ENCODE measurements around the gene CST9.
"Not testable (repeated sequence)": the region's sequence is repeated elsewhere in the genome, so short reads cannot be mapped to it uniquely, and the experiment has no call there.

CST9 gene

GRCh38 chr20:23620670-23621386, 15.1 kb upstream of the CST9 start:
- H3K27ac ChIP-seq (ENCODE audit: low read length); H3K4me3 ChIP-seq (ENCODE audit: low read length); H3K4me2 ChIP-seq (ENCODE audit: low read length); H3K79me2 ChIP-seq (ENCODE audit: low read length); H3K9me3 ChIP-seq (ENCODE audit: insufficient read depth, low read length); H3K9ac ChIP-seq (ENCODE audit: low read length); H4K20me1 ChIP-seq (ENCODE audit: insufficient read depth, low read length); H2AFZ ChIP-seq (ENCODE audit: low read depth, low read length); H3K36me3 ChIP-seq (replicated peaks; ENCODE audit: low read depth, low read length); H3K27me3 ChIP-seq (ENCODE audit: low read depth, low read length): not testable (repeated sequence)
- peaks cover 41% of the 10 kb centered on the region for H3K4me1 ChIP-seq (ENCODE audit: low read length)

DNA sequence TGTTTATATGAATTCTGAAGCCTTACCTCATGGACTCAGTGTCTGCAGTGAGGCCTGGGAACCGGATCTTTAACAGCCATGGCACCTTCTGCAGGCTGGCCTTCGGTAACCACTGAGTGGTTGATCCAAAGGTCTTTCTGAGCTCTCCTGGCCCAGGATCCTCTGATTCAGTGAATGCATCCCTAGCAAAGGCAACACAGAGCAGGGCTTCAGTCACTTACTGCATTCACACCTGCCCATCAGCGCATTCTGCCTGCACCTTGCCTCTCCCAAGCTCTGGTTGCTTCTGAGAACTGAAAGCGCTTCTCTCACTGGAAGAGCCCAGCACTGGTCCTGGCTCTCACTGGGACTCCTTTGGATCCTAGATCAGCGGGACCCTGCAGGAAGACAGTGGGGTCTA, 8.4 kb upstream of the CST9 start:
- Histone ChIP-seq H3K79me2 (ENCODE audit: low read length) (no peaks in the 10 kb centered on the region), H3K27ac (ENCODE audit: low read length) (no peak overlapping the region), H2AFZ (ENCODE audit: low read depth, low read length) (no peak overlapping the region), H4K20me1 (ENCODE audit: insufficient read depth, low read length) (no peaks in the 10 kb centered on the region), H3K4me3 (ENCODE audit: low read length) (no peak overlapping the region), H3K9me3 (ENCODE audit: insufficient read depth, low read length) (no peaks in the 10 kb centered on the region), H3K9ac (ENCODE audit: low read length) (no peak overlapping the region), H3K27me3 (ENCODE audit: low read depth, low read length) (peaks cover 3% of the 10 kb centered on the region; the same call in 1 of the 2 replicates), H3K4me1 (ENCODE audit: low read length) (peaks cover 6% of the 10 kb centered on the region), H3K36me3 (replicated peaks; ENCODE audit: low read depth, low read length) (no peaks in the 10 kb centered on the region), H3K4me2 (ENCODE audit: low read length) (no peak overlapping the region)
- TF ChIP-seq EZH2phosphoT487 (IDR thresholded peaks at IDR 0.05; ENCODE audit: low read depth), result no peak
- no peak for TF ChIP-seq CTCF (IDR thresholded peaks at IDR 0.05; ENCODE audit: low read depth, low read length)

DNA sequence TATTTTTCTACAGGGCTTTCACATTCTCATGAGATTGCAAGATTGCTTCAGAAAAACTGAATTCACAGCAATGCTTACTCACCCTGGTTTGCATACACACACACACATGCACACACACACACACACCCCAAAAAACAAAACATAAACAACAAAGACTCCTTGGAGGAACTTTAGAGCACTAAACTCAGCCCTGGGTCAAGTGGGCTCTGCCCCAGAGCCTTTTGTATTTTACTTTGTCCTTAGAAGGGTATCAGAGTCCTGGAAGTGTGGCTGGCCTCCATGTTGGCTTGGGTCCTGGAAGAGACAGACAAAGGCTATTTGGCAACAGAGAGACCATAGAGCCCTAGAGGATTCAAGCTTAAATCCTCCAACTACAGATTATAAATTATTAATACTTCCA, 8.0 kb upstream of the CST9 start:
- Histone ChIP-seq H3K4me1 (ENCODE audit: low read length) (peaks cover 6% of the 10 kb centered on the region), H3K9ac (ENCODE audit: low read length) (no peak overlapping the region), H3K79me2 (ENCODE audit: low read length) (no peaks in the 10 kb centered on the region), H4K20me1 (ENCODE audit: insufficient read depth, low read length) (no peaks in the 10 kb centered on the region), H3K27me3 (ENCODE audit: low read depth, low read length) (peaks cover 3% of the 10 kb centered on the region; the same call in 1 of the 2 replicates), H2AFZ (ENCODE audit: low read depth, low read length) (no peak overlapping the region), H3K9me3 (ENCODE audit: insufficient read depth, low read length) (no peaks in the 10 kb centered on the region), H3K36me3 (replicated peaks; ENCODE audit: low read depth, low read length) (no peaks in the 10 kb centered on the region), H3K27ac (ENCODE audit: low read length) (no peak overlapping the region), H3K4me2 (ENCODE audit: low read length) (no peak overlapping the region), H3K4me3 (ENCODE audit: low read length) (no peak overlapping the region)
- no peak for TF ChIP-seq CTCF (IDR thresholded peaks at IDR 0.05; ENCODE audit: low read depth, low read length)
- TF ChIP-seq EZH2phosphoT487 (IDR thresholded peaks at IDR 0.05; ENCODE audit: low read depth), result no peak

- H4K20me1 ChIP-seq (ENCODE audit: insufficient read depth, low read length), result no peaks in the 10 kb centered on the region
- peaks cover 3% of the 10 kb centered on the region; the same call in 1 of the 2 replicates for H3K27me3 ChIP-seq (ENCODE audit: low read depth, low read length)
- no peaks in the 10 kb centered on the region for H3K9me3 ChIP-seq (ENCODE audit: insufficient read depth, low read length)
- no peak overlapping the region for H2AFZ ChIP-seq (ENCODE audit: low read depth, low read length)
- no peak for TF ChIP-seq EZH2phosphoT487 (IDR thresholded peaks at IDR 0.05; ENCODE audit: low read depth)
- TF ChIP-seq CTCF (IDR thresholded peaks at IDR 0.05; ENCODE audit: low read depth, low read length), result no peak
- no peak overlapping the region for H3K4me3 ChIP-seq (ENCODE audit: low read length)
- no peak overlapping the region for H3K4me2 ChIP-seq (ENCODE audit: low read length)
- H3K79me2 ChIP-seq (ENCODE audit: low read length), result no peaks in the 10 kb centered on the region
- no peak overlapping the region for H3K27ac ChIP-seq (ENCODE audit: low read length)
- peaks cover 6% of the 10 kb centered on the region for H3K4me1 ChIP-seq (ENCODE audit: low read length)
- no peak overlapping the region for H3K9ac ChIP-seq (ENCODE audit: low read length)
- H3K36me3 ChIP-seq (replicated peaks; ENCODE audit: low read depth, low read length), result no peaks in the 10 kb centered on the region
These were observed 6.7 kb upstream of the CST9 start for GRCh38 chr20:23612396-23612795.
